ENCODE data around the gene SEC62. TPM values are rescaled to one million over a fixed set of nuclear protein-coding genes. Genes with fewer than 3 reads are reported as not detected.
"Not testable (repeated sequence)": the region's sequence is repeated elsewhere in the genome, so short reads cannot be mapped to it uniquely, and the experiment has no call there.

SEC62 gene
- total RNA-seq, 1 donor from 2014 or later, result 99.2 TPM

- no peaks in the 10 kb centered on the region for H3K36me3 Mint-ChIP-seq (ENCODE audit: low read depth)
- DNase-seq (ENCODE audit: low spot score), result no peak
- no peaks in the 10 kb centered on the region for H3K4me1 Mint-ChIP-seq (ENCODE audit: low read depth)
- H3K27ac Mint-ChIP-seq (ENCODE audit: unreplicated experiment), result no peak overlapping the region
- no peaks in the 10 kb centered on the region for H3K9me3 Mint-ChIP-seq (ENCODE audit: low read depth)
- TF ChIP-seq CTCF (IDR thresholded peaks at IDR 0.05), result no peak
- H3K27me3 Mint-ChIP-seq (ENCODE audit: low read depth), result peaks cover under 1% of the 10 kb centered on the region
- no peak overlapping the region for H3K4me3 Mint-ChIP-seq (ENCODE audit: unreplicated experiment)
Observed at GRCh38 chr3:170016057-170016456, 49.5 kb downstream of the SEC62 start.

GRCh38 chr3:170019306-170019705 is 52.7 kb downstream of the SEC62 start:
- not testable (repeated sequence) for H3K4me3 Mint-ChIP-seq (ENCODE audit: unreplicated experiment); H3K36me3 Mint-ChIP-seq (ENCODE audit: low read depth); DNase-seq (ENCODE audit: low spot score); H3K27ac Mint-ChIP-seq (ENCODE audit: unreplicated experiment); H3K9me3 Mint-ChIP-seq (ENCODE audit: low read depth); H3K27me3 Mint-ChIP-seq (ENCODE audit: low read depth); H3K4me1 Mint-ChIP-seq (ENCODE audit: low read depth)

- peak; percentile 30 for TF ChIP-seq CTCF (IDR thresholded peaks at IDR 0.05)
- Mint-ChIP-seq H3K36me3 (ENCODE audit: low read depth) (no peaks in the 10 kb centered on the region), H3K4me1 (ENCODE audit: low read depth) (no peaks in the 10 kb centered on the region), H3K27me3 (ENCODE audit: low read depth) (peaks cover 1% of the 10 kb centered on the region), H3K9me3 (ENCODE audit: low read depth) (no peaks in the 10 kb centered on the region), H3K27ac (ENCODE audit: unreplicated experiment) (no peak overlapping the region), H3K4me3 (ENCODE audit: unreplicated experiment) (no peak overlapping the region)
- DNase-seq (ENCODE audit: low spot score), result no peak
Observed at GRCh38 chr3:170021083-170021482, 54.5 kb downstream of the SEC62 start.

- H3K4me3 Mint-ChIP-seq (ENCODE audit: unreplicated experiment), result no peak overlapping the region
- TF ChIP-seq CTCF (IDR thresholded peaks at IDR 0.05), result no peak
- DNase-seq (ENCODE audit: low spot score), result no peak
- no peaks in the 10 kb centered on the region for H3K9me3 Mint-ChIP-seq (ENCODE audit: low read depth)
- no peaks in the 10 kb centered on the region for H3K4me1 Mint-ChIP-seq (ENCODE audit: low read depth)
- H3K27me3 Mint-ChIP-seq (ENCODE audit: low read depth), result peaks cover 1% of the 10 kb centered on the region
- no peaks in the 10 kb centered on the region for H3K36me3 Mint-ChIP-seq (ENCODE audit: low read depth)
- H3K27ac Mint-ChIP-seq (ENCODE audit: unreplicated experiment), result no peak overlapping the region
Observed at GRCh38 chr3:170022336-170022735, 55.7 kb downstream of the SEC62 start.

- no peak for DNase-seq (ENCODE audit: low spot score)
- H3K9me3 Mint-ChIP-seq (ENCODE audit: low read depth), result no peaks in the 10 kb centered on the region
- TF ChIP-seq CTCF (IDR thresholded peaks at IDR 0.05), result no peak
- H3K27ac Mint-ChIP-seq (ENCODE audit: unreplicated experiment), result no peak overlapping the region
- no peak overlapping the region for H3K4me3 Mint-ChIP-seq (ENCODE audit: unreplicated experiment)
- no peaks in the 10 kb centered on the region for H3K36me3 Mint-ChIP-seq (ENCODE audit: low read depth)
- peaks cover 1% of the 10 kb centered on the region for H3K27me3 Mint-ChIP-seq (ENCODE audit: low read depth)
- H3K4me1 Mint-ChIP-seq (ENCODE audit: low read depth), result no peaks in the 10 kb centered on the region
Observed at GRCh38 chr3:170023165-170023564, 56.6 kb downstream of the SEC62 start.

GRCh38 chr3:170024581-170024980 is 58.0 kb downstream of the SEC62 start:
- Mint-ChIP-seq H3K36me3 (ENCODE audit: low read depth) (no peaks in the 10 kb centered on the region), H3K4me1 (ENCODE audit: low read depth) (no peaks in the 10 kb centered on the region), H3K4me3 (ENCODE audit: unreplicated experiment) (no peak overlapping the region), H3K9me3 (ENCODE audit: low read depth) (no peaks in the 10 kb centered on the region), H3K27me3 (ENCODE audit: low read depth) (peaks cover 6% of the 10 kb centered on the region), H3K27ac (ENCODE audit: unreplicated experiment) (no peak overlapping the region)
- DNase-seq (ENCODE audit: low spot score), result no peak
- TF ChIP-seq CTCF (IDR thresholded peaks at IDR 0.05), result no peak
